SHP77 treated with DMSO at 0.1 percent for 48 hours (cell line): Measurements from ENCODE around the gene CYP2U1.
"Not testable (repeated sequence)": the region's sequence is repeated elsewhere in the genome, so short reads cannot be mapped to it uniquely, and the experiment has no call there.

Experiments
- DNase-seq: peaks from one replicate; lab custom pipeline; 2025; lab: John Stamatoyannopoulos, UW

The CYP2U1 gene

GRCh38 chr4:107922486-107923473 lies 8.6 kb upstream of the CYP2U1 start:
- DNase-seq: no peak

DNA sequence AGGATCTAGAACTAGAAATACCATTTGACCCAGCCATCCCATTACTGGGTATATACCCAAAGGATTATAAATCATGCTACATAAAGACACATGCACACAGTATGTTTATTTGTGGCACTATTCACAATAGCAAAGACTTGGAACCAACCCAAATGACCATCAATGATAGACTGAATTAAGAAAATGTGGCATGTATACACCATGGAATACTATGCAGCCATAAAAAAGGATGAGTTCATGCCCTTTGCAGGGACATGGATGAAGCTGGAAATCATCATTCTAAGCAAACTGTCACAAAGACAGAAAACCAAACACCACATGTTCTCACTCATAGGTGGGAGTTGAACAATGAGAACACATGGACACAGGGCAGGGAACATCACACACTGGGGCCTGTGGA lies 5.6 kb upstream of the CYP2U1 start:
- not testable (repeated sequence) for DNase-seq

GRCh38 chr4:107926875-107927274 lies 4.5 kb upstream of the CYP2U1 start:
- DNase-seq: not testable (repeated sequence)

DNA sequence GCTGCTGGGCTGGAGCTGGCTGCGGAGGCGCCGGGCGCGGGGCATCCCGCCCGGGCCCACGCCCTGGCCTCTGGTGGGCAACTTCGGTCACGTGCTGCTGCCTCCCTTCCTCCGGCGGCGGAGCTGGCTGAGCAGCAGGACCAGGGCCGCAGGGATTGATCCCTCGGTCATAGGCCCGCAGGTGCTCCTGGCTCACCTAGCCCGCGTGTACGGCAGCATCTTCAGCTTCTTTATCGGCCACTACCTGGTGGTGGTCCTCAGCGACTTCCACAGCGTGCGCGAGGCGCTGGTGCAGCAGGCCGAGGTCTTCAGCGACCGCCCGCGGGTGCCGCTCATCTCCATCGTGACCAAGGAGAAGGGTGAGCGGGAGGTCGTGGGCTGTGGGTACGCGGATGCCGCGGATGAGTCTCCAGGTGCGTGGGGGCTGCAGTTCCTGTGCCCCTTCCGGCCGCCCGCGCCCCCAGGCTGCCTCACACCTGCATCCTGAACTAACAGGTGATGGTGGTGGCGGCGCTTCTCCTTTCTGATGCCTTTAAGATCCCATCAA lies 499 bp downstream of the CYP2U1 start:
- DNase-seq: no peak

GRCh38 chr4:107935246-107935645 lies 3.9 kb downstream of the CYP2U1 start:
- no peak for DNase-seq

GRCh38 chr4:107937040-107937439 lies 5.7 kb downstream of the CYP2U1 start:
- no peak for DNase-seq

DNA sequence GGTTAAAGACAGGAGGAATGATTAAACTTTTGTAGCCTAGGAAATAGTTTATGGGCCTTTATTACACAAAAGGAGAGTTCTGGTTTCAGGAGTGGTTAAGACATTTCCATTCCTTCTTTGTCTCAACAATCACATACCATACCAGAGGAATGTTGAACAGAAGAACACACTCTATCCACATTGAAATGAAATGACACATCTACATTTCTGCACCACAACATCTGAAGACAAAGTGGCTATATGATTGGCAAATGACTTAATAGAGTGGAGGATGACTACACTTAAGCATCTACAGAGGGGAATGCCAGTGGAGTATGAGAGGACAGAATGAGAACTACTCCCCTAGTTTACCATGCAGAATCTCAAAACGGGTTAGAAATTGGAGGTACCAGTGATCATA lies 8.0 kb downstream of the CYP2U1 start:
- no peak for DNase-seq

GRCh38 chr4:107945809-107946208 lies 14.5 kb downstream of the CYP2U1 start:
- no peak for DNase-seq

- DNase-seq: no peak
Observed at GRCh38 chr4:107950746-107951540, 19.6 kb downstream of the CYP2U1 start.

- DNase-seq: no peak
Observed at GRCh38 chr4:107951551-107951950, 20.2 kb downstream of the CYP2U1 start.

DNA sequence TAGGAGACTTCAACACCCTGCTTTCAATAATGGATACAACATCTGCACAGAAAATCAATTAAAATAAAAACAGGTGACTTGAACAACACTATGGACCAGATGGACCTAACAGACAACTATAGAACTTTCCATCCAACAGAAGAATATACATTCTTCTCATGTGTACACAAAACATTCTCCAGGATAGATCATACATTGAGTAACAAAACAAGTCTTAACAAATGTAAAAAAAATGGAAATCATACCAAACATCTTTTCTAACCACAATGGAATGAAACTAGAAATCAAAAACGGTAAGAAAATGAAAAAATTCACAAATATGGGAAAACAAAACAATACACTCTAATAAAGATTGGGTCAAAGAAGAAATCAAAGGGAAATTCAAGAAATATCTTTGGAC lies 24.7 kb downstream of the CYP2U1 start:
- no peak for DNase-seq

GRCh38 chr4:107966903-107967302 lies 35.6 kb downstream of the CYP2U1 start:
- DNase-seq: no peak

DNA sequence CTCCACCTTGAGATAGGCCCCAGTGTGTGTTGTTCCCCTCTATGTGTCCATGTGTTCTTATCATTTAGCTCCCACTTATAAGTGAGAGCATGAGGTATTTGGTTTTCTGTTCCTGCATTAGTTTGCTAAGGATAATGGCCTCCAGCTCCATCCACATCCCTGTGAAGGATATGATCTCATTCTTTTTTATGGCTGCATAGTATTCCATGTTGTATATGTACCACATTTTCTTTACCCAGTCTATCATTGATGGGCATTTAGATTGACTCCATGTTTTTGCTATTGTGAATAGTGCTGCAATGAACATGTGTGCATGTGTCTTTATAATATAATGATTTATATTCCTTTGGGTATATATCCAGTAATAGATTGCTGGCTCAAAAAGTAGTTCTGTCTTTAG lies 36.2 kb downstream of the CYP2U1 start:
- not testable (repeated sequence) for DNase-seq

DNA sequence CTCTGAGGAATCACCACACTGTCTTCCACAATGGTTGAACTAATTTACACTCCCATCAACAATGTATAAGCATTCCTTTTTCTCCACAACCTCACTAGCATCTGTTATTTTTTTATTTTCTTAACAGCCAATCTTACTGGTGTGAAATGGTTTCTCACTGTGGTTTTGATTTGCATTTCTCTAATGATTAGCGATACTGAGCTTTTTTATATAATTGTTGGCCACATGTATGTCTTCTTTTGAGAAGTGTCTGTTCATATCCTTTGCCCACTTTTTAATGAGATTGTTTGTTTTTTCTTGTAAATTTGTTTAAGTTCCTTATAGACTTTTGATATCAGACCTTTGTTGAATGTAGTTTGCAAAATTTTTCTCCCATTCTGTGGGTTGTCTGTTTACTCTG lies 36.6 kb downstream of the CYP2U1 start:
- DNase-seq: not testable (repeated sequence)

DNA sequence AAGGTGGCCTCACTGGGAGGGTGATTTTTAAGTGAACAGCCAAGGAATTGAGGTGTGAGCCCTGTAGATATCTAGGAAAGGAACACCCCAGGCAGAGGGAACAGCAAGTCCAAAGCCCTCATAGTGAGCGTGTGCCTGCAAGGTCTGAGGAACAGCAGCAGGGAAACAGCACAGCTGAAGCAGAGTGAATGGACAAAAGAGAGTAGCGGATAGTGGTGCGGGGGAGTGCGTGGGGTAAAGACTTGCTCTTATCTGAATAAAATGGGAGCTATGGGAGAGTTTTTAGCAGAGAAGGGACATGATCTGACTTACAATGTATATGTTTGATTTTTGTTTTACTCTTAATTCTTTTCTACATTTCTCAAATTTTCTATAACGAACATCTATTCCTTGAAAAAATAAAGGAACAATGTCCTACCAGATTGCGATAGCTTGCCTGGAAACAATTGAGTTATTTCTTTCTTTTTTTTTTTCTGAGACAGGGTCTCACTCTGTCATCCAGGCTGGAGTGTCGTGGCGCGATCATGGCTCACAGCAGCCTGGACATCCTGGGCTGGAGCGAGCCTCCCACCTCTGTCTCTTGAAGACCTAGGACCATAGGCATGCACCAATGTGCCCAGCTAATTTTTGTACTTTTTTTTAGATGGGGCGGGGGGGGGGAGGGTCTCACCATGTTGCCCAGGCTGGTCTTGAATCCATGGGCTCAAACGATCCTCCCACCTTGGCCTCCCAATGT lies 38.9 kb downstream of the CYP2U1 start:
- no peak for DNase-seq

DNA sequence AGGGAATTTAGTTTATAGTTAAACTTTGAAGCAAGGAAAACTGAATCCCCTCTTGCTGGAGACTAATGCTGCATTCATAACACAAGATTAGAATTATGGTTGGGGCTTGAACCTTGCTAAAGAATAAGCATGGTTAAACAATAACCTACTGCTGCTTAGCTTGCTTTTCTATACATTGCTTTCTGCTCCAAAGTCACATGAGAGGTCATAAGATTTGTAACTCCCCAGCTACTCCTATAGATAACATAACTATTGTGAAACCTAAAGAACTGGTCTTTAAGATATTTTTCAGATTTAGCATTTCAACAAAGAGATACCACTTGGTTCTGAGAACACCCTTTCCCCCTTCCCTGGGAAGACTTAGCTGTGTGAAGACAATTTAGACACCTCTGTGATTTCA lies 41.3 kb downstream of the CYP2U1 start:
- DNase-seq: no peak

DNA sequence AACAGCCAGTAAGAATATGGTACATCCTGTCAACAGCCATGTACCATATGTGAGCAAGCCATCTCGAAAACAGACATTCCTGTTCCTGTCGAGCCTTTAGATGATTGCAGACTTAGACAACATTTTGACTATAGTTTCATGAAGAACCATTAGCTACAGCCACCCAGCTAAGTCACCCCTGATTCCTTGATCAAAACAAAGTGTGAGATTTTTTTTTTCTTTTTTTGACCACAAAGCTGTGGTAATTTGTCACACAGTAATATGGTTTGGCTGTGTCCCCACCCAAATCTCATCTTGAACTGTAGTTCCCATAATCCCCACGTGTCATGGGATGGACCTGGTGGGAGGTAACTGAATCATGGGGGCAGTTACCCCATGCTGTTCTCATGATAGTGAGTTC lies 43.2 kb downstream of the CYP2U1 start:
- DNase-seq: no peak

- DNase-seq: no peak
Observed at GRCh38 chr4:107977482-107977881, 46.1 kb downstream of the CYP2U1 start.

GRCh38 chr4:107977966-107978705 lies 46.8 kb downstream of the CYP2U1 start:
- DNase-seq: no peak

GRCh38 chr4:107978716-107979451 lies 47.5 kb downstream of the CYP2U1 start:
- no peak for DNase-seq
